Stimulated activated CD4-positive, alpha-beta T cell treated with anti-CD3 and anti-CD28 coated beads, Interleukin-15, amount 100 ng/mL, for 1 hour (primary cell): ENCODE data around the gene ATP5MC2.
A peak's percentile ranks its signal among the peaks of the same experiment; 100 is the strongest.
"Not testable (repeated sequence)": the region's sequence is repeated elsewhere in the genome, so short reads cannot be mapped to it uniquely, and the experiment has no call there.

Source experiments
- DNase-seq, 2 donors: peaks; one replicate each; pipeline ENCODE4 v3.0.0-alpha.2; 2020; ENCODE audit warnings: low read depth in 1 of 2, low spot score in 1 of 2

The ATP5MC2 gene

GRCh38 chr12:53675701-53676607 is at the start of gene ATP5MC2:
TSS of gene ATP5MC2 (minus strand) at chr12:53676083. CDS start at chr12:53672614, 3,469 bp downstream.
- DNase-seq: peak; percentile 92

DNA sequence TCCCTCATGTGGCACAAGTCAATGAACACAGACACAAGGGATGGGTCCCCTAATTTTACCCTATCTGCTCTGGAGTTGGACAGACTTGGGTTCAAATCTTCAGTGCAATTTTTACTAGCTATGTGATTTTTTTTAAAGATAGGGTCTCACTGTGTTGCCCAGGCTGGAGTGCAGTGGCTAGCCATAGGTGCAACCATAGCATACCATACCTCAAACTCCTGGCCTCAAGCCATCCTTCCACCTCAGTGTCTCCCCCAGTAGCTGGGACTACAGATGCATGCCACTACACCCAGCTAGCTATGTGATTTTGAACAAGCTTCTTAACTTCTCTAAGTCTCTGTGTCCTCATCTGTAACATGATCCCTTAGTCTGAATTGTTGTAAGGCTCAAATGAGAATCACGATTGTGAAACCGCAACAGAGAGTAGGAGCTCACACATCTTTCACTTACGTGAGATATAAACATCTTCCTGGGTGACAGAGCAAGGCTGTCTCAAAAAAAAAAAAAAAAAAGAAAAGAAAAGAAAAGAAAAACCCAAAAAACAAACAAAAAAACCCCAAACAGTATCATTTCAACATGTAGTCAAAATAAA is 46.7 kb upstream of the ATP5MC2 start:
- no peak for DNase-seq

DNA sequence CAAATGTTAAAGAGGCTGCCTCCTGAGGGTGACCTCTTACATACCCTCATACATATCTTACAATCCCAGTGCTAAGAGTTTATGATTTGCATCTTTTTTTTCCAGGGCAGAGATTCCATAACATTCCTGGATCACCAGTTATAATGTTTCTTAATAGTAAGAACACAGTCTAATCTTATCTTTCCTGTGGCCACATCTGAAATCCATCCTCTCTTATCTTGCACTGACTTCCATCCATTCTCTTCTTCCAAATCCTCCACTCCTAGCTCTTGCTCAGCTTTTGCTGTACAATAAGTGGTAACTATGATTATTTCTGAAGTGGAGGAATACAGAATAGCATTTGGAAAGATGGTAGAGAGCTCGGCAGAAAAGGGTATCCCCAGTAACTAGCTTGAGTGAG is 45.1 kb upstream of the ATP5MC2 start:
- no peak for DNase-seq

DNA sequence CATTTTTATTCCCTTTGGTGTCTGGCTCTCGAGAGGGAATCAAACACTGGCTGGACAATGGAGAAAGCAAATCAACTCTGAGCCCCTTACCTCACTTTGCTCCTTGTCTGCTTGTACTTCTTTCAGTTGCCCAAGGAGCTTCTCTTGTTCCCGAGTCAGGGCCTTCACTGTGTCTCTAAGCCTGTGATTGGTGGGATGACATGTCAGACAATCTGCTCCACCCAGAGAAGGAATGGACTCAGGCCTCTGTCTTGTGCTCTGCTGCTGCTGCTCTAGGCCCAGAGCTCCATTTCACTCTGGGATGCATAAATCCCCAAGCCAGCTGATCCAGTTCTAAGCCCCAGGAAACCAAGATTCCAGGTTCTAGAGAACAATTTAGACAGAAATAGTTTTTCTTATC is 43.8 kb upstream of the ATP5MC2 start:
- no peak for DNase-seq

DNA sequence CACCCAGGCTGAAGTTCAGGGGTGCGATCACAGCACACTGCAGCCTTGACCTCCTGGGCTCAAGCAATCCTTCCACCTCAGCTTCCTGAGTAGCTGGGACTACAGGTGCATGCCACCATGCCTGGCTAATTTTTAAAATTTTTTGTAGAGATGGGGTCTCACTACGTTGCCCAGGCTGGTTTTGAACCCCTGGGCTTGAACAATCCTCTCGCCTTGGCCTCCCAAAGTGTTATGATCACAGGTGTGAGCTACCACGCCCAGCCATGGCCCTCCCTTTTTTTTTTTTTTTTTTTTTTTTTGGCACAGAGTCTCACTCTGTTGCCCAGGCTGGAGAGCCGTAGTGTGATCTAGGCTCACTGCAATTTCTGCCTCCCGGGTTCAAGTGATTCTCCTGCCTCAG is 42.7 kb upstream of the ATP5MC2 start:
- DNase-seq: not testable (repeated sequence)

DNA sequence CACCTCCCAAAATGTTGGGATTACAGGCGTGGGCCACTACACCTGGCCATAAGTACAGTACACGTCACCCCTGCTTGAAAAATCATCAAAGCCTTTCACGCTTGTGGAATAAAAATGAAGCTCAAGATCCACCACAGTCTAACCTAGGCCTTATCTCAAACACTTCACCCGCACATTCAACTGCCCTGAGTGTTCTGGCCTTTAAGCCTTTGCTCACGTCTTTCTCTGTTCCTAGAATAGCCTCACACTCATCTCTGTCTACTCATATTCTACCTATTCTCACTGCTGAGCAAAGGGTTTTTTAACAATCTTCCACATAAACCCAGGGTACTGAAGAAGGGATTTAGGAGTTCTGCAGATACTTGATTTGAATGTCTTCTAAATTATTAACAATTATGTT is 41.4 kb upstream of the ATP5MC2 start:
- no peak for DNase-seq

DNA sequence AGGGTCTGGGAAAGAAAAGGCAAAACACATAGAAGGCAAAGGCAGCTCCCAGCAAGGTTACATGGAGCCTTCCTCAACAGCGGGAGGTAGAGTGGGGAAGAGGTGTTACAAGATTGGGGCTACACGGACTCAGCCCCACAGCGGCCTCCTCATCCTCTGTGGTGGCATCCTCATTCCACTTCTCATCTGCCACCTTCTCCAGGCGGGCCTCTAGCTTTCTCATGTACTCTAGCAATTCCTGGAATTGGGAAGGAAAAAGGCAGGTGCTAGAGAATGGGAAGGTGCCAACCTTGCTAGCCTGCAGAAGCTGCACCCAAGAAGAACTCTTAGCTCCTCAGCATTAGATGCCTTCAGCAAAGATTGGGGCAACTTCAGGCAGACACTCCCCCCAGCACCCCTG is 38.1 kb upstream of the ATP5MC2 start:
- no peak for DNase-seq

DNA sequence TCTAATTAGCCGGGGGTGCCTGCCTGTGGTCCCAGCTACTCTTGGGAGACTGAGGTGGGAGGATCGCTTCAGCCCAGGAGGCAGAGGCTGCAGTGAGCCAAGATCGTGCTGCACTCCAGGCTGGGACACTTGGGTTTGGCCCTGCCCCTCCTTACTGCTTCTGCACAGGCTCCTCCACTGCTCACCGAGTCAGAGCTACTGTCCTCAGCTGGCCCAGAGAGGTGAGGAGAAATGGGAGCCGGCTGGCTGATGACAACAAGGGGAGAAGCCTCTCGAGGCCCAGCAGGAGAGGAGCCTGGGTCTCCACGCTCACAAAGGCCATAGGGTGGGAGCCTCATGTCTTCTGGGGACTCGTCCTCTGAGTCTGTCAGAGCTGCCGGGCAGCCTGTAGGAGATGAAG is 37.6 kb upstream of the ATP5MC2 start:
- DNase-seq: no peak

DNA sequence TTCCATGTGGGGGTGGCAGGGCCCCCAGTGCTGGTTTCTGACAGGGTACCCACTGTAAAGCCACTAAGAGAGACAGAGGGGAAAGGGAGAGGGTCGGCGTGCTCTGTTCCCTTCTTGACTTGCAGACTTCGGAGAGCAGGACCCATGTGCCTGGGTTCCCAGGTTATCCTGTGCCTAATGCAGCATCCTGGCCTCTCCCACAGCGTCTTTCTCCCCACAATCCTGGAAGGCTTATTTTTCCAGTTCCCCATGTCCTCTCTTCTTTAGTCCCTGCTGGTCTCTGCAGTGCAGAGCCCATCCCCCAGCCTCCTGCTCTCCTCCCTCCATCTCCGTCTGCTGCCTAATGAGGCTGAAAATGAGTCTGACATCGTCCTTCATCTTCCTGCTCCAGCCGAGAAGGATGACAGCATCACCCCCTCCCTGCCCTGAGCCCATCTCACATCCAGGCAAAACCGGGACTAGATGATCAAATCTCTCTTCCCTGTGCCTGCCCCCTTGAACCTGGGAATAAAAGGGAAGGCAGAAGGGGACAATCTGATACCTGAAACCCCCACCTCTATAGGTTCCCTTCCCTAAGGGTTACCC is 36.3 kb upstream of the ATP5MC2 start:
- DNase-seq: no peak

- no peak for DNase-seq
Measured at GRCh38 chr12:53710091-53710490, 34.2 kb upstream of the ATP5MC2 start.

DNA sequence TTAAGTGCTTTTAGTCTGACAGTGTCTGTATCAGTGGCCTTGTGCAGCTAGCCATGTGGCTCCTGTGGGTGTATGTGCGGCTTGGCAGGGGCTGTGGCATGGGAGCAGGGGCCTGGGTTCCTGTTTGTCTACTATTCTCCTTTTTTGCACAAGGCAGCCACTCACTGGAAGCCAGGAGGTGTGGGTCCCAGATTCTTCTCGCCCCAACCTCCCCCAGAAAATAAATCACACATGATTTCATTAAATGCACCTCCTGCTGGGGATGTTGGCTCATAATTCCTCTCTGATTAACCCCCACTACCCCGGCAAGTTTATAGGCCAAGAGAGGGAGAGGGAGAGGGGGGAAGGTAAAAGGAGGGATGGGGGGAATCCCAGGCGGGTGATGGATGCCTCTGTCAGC is 33.8 kb upstream of the ATP5MC2 start:
- no peak for DNase-seq

GRCh38 chr12:53706080-53706479 is 30.2 kb upstream of the ATP5MC2 start:
- DNase-seq: no peak

GRCh38 chr12:53703756-53704155 is 27.9 kb upstream of the ATP5MC2 start:
- DNase-seq: no peak

DNA sequence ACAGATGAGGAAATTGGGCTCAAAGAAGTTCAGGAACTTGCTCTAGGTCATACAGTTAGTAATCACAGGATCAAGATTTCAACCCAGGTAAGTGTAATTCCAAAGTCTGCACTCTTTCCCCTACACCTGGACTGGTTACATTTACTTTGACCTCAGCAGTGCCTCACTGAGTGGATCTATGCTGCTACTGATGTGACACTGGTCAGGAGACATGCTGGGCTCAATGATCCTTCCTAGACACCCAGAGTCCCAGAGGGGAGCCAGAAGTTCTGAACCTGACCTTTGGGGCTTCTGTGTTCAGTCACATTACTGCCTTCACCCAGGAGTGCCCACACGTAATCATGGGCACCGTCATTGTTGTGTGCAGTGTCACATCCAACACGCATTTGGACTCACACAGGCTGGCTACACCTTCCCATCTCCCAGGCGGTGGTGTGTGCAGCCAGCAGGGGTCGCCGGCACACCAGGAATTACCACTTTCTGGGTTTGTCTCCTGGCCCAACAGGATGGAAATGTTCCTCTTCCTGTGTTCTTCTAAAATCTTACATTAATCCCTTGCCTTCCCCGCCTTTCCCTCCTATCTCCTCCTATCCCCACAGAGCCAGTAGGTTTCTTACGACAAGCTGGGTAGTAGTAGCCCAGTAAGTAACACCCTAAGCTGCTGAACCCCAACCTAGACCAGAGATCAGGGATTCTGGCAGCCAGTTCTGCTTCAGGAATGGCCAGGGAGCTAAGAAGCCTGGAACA is 25.8 kb upstream of the ATP5MC2 start:
- DNase-seq: peak; percentile 53 to 65

- DNase-seq: no peak
Measured at GRCh38 chr12:53700567-53700966, 24.7 kb upstream of the ATP5MC2 start.

- no peak for DNase-seq
Measured at GRCh38 chr12:53699678-53700025, 23.8 kb upstream of the ATP5MC2 start.

DNA sequence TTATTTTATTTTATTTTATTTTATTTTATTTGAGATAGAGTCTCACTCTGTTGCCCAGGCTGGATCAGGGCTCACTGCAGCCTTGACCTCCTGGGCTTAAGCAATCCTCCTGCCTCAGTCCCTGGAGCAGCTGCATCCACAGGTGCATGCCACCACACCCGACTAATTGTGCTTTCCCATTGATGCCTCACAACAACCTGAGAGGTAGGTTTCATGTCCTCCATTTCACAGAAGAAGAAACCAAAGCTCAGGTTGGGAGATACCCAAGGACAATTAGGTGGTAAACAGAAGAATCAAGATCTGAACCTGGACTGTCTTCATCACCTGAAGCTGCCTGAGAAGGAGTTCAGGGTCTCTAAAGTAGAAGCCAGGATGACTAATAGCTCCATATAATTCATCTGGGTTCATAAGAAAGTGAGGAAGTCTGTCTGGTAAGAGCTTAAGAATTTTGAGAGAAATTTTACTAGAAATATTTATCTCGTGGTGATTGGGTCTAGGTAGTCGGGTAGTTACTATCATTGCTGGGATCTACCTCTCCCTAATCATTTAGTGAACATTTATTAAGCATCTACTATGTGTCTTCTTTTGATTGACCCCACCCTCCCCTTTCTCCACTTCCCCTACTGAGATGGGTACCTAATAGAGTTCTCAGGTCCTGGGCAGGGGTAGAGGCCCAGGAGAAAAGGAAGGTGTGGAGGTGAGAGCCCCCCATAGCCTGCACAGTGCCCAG is 23.2 kb upstream of the ATP5MC2 start:
- no peak for DNase-seq

GRCh38 chr12:53696655-53697331 is 20.9 kb upstream of the ATP5MC2 start:
- no peak for DNase-seq

- no peak for DNase-seq
Measured at GRCh38 chr12:53696285-53696654, 20.4 kb upstream of the ATP5MC2 start.
